SKM-1 treated with dmso at 0.1 percent for 144 hours (cell line): Measurements from ENCODE around the gene DLL3.
"Not testable (repeated sequence)": the region's sequence is repeated elsewhere in the genome, so short reads cannot be mapped to it uniquely, and the experiment has no call there.

Source experiments
- DNase-seq: peaks from one replicate; lab custom pipeline; 2025; ENCODE audit not compliant: unreplicated experiment; lab: John Stamatoyannopoulos, UW

DLL3 gene, protein sequence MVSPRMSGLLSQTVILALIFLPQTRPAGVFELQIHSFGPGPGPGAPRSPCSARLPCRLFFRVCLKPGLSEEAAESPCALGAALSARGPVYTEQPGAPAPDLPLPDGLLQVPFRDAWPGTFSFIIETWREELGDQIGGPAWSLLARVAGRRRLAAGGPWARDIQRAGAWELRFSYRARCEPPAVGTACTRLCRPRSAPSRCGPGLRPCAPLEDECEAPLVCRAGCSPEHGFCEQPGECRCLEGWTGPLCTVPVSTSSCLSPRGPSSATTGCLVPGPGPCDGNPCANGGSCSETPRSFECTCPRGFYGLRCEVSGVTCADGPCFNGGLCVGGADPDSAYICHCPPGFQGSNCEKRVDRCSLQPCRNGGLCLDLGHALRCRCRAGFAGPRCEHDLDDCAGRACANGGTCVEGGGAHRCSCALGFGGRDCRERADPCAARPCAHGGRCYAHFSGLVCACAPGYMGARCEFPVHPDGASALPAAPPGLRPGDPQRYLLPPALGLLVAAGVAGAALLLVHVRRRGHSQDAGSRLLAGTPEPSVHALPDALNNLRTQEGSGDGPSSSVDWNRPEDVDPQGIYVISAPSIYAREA

DNA sequence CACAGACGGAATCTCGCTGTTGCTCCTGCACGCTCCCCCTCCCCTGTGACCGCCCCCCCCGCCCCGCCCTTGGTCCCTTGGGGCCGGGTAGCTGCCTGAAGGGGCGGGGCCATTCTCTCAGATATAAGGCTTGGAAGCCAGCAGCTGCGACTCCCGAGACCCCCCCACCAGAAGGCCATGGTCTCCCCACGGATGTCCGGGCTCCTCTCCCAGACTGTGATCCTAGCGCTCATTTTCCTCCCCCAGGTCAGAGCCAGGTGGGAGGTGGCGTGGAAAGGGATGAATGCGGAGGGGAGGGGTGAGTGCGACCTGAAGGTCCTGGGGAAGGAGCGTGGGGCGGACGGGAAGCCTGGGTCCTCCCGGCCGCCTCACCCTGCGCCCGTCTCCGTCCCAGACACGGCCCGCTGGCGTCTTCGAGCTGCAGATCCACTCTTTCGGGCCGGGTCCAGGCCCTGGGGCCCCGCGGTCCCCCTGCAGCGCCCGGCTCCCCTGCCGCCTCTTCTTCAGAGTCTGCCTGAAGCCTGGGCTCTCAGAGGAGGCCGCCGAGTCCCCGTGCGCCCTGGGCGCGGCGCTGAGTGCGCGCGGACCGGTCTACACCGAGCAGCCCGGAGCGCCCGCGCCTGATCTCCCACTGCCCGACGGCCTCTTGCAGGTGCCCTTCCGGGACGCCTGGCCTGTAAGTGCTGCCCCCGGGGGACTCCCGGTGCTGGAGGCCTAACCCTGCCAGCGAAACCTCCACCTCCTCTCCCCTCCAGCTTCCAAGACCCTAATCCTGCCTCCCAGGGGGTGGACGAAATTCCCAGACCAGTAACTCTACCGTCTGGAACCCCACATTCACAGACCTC lies at the start of gene DLL3:
TSS of gene DLL3 (plus strand) at position 150 of the 845 bp plus-strand sequence. CDS start at position 178, 28 bp downstream.
- no peak for DNase-seq

DNA sequence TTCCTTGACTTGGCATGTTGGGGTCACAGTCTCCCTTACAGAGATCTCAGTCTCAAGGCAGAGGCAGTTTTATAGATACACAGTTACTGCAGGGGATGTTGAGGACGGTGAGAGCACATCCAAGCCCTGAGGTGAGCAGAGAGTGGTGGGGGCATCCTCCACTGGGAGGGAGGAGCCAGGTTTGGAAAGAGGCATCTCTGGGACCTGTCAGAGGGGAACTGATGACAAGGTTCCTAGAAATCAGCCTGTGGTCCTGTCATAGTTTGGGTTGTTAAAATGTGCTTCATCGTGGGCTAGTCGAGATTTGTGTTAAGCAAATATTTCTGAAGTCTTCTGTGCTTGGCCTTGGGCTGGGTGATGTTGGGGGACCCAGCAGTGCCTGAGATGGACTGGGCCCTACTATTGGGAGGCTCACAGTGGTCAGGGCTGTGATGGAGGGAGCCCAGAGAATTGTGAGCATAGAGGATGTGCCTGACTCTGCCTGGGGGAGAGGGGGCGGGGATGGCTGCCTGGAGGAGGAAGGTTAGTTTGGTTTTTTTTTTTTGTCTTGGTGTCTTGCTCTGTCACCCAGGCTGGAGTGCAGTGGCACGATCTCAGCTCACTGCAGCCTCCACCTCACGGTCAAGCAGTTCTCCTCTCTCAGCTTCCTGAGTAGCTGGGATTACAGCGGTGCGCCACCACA lies 49.5 kb upstream of the DLL3 start:
- no peak for DNase-seq

DNA sequence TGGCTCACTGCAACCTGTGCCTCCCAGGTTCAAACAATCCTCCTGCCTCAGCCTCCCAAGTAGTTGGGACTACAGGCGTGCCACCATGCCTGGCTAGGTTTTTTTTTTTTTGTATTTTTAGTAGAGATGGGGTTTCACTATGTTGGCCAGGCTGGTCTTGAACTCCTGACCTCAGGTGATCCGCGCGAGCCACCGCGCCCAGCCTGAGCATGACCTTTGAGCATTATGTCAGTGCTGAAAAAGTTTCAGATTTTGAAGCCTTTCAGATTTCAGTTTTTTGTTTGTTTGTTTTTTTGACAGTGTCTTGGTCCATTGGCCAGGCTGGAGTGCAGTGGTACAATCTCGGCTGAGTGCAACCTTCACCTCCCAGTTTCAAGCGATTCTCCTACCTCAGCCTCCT lies 47.5 kb upstream of the DLL3 start:
- DNase-seq: not testable (repeated sequence)

DNA sequence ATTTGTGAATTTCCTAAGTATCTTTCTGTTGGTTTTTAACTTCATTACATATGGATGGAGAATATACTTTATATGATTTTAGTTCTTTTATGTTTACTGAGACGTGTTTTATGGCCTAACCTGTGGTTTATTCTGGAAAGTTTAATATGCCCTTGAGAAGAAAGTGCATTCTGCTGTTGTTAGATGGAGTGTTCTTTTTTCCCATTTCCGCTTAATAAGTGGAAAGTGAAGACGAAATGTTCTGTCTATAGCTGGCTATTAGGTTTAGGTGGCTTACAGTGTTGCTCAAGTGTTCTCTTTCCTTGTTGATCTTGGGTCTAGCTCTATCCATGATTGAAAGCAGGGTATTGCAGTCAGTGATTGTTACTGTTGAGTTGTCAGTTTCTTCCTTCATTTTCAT lies 35.3 kb upstream of the DLL3 start:
- no peak for DNase-seq

DNA sequence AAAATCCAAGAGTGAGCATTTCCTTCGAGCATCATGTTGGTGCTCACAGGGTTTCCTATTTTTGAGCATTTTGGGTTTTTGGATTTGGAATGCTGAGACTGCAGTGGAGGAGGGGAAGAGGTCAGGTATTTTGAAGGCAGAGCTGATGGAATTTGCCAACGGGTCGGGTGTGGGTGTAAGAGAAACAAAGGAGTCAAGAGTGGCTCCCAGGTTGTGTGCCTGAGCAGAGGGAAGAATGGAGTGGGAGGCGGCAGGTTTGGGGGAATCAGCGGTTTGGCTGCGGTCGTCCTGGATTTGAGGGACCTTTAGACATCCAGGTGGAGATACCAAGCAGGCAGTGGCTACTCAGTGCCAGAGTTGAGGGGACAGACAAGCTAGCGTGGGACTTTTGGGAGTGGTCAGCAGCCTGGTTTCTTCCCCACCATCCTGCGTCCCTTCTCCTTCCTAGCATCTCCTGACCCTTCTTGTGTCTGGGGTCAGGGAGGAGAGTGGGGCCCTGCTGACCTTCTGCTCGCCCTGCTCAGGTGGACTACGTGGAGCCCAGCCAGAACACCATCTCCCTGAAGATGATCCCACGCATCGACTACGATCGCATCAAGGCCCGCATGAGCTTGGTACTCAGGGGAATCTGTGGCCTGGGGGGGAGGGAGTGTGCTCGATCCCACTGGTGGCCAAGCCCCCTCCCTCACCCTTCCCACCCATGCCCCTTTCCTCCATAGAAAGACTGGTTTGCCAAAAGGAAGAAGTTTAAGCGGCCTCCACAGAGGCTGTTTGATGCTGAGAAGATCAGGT lies 32.6 kb upstream of the DLL3 start:
- no peak for DNase-seq

DNA sequence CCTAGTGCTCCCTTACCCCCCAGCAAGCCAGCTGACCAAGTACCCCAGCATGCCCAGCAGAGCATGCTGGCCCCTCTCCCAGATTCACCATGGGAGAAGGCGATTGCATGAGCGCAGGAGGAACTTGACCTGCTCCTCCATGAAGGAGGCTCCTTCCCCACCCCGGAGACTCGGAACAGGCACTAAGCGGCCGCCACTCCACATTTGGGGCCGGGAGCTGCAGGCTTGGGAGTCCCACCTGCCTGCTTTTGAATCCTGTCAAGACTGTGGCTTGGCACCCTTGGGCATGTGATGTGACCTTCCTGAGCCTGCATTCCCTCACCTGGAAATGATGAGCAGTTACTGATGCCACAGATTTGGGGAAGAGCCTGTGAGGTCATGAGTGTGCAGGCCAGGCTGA lies 30.8 kb upstream of the DLL3 start:
- DNase-seq: no peak

DNA sequence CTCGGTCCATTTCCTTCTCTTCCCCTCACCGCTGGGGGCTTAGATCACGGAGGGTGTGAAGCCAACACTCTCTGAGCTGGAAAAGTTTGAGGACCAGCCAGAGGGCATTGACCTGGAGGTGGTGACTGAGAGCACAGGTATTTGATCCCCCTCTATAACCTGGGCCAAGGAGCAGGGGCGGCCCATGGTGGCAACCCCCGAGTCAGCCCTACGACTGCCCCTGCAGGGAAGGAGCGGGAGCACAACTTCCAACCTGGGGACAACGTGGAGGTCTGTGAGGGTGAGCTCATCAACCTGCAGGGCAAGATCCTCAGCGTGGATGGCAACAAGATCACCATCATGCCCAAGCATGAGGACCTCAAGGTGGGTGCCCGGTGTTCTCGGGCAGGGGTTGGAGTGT lies 29.7 kb upstream of the DLL3 start:
- no peak for DNase-seq

DNA sequence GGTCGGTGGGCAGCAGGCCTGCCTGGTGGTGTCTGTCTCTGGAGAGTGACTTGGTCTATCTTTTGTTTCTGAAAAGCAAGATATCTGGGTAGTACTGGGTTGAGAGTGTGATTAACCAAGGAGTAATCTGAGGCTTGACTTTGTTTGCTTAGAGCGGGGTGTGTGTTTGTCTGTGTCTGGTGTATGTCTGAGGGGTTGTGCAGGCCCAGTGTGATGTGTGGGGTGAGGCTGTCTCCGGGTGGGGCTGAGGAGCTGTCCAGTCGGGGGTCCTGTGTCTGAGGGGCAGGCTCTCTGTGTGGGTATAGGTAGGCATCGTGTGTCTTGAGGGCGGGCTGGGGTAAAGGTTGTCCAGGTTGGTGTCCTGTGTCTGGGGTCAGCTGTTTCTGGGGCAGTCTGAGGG lies 29.2 kb upstream of the DLL3 start:
- DNase-seq: no peak

DNA sequence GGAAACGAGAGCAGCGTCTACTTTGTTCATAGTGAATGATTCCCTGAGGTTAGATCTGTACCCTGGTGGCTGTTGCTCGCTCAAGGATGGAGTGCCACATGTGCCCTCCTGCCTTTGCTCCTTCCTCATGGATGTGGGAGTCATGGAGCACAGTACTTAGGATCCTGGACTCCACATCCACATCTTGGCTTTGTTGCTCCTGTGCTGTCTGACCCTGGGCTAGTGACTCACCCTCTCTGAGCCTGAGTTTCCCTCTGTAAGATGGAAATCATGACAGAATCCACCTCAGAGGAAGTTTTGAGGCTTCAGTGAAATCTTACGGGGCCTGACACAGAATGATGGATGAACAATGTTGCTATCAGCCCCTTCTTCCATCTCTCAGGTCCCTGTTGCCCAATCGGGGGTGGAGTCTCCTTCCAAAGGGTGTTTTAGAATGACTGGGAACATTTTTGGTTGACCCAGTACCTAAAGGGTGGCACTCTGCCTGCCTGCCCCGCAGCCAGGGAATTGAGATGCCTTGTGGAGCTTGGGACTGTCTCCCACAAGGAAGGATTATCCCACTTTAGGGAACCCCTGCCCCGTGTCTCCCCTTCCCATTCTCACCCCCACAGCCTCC lies 27.9 kb upstream of the DLL3 start:
- no peak for DNase-seq

DNA sequence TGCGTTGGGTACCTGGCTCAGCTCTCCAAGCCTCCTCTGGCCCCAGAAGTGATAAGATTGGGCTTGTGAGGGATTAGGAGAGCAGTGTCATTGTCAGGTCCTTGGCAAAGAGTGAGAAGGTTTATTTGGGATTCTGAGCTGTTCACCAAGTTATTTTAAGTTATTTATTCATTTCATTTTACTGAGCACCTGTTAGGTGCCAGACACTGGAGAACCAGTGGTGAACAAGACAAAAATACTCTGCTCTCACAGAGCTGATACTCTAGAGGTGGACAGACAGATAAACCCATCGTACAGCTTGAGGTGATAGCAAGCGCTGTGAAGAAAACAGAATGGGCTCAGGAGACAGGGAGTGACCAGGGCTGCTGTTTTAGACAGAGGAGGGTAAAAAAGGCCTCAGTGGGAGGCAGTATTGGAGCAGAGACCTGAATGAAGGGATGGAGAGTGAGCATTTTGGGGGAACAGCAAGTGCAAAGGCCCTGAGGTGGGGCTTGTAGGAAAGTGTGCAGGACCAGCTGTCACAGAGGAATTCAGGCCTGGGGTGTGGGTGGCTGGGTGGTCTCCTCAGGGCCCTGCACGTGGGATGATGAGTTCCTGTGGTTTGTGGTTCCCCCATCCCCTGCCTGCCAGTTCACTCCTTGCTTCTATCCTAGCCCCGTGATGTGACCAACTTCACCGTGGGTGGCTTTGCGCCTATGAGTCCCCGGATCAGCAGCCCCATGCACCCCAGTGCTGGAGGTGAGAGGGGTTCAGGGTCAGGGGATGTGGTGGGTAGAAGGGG lies 26.8 kb upstream of the DLL3 start:
- DNase-seq: no peak

DNA sequence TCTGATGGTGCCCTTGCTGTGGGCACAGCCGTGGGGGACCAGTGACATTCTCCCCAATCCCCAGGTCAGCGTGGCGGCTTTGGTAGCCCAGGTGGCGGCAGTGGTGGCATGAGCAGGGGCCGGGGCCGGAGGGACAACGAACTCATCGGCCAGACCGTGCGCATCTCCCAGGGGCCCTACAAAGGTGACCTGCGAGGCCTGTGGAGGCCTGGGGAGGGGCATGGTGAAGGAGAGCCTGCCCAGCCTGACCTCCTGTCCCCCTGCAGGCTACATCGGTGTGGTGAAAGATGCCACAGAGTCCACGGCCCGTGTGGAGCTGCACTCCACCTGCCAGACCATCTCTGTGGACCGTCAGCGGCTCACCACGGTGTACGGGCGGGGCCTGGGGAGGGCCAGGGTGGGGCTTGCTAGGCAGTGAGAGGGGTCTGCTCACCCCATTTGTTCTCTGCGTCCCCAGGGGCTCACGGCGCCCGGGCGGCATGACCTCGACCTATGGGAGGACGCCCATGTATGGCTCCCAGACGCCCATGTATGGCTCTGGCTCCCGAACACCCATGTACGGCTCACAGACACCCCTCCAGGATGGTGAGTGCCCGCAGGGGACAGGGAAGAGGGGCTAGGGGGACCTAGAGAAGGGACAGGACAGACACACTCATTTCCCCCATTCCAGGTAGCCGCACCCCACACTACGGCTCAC lies 25.9 kb upstream of the DLL3 start:
- DNase-seq: no peak

DNA sequence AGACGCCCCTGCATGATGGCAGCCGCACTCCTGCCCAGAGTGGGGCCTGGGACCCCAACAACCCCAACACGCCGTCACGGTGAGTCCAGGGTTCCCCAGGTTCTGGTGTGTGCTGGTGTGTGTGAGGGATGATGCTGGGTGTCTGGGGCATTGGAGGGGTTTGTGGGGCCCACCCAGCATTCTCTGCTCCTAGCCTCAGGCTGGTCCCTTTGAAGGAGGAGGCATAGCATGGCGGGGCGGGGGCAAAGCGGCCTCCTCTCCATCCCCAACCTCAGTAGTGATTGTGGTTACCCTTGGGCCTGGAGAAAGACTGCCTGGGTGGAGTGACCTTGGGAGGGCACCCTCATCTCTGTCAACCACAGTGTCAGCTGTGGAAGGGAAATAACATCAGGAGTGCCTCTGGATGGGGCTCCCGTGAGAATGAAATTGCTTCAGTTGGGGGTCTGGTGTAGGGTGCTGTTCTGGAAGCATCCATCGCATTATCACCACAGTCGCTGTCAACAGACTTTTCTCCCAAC lies 25.2 kb upstream of the DLL3 start:
- no peak for DNase-seq

DNA sequence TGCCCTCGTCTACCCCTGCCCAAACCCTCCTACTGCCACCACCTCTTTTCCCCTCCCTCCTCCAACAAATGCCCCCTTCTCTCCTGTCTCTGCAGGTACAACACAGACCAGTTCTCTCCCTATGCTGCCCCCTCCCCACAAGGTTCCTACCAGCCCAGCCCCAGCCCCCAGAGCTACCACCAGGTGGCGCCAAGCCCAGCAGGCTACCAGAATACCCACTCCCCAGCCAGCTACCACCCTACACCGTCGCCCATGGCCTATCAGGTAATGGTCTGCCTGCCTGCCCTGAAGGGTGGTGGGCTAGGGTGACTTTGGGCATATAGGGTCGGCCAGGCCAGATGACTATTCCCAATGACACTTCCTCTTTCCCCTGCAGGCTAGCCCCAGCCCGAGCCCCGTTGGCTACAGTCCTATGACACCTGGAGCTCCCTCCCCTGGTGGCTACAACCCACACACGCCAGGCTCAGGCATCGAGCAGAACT lies 24.6 kb upstream of the DLL3 start:
- peak; percentile 8 for DNase-seq

DNA sequence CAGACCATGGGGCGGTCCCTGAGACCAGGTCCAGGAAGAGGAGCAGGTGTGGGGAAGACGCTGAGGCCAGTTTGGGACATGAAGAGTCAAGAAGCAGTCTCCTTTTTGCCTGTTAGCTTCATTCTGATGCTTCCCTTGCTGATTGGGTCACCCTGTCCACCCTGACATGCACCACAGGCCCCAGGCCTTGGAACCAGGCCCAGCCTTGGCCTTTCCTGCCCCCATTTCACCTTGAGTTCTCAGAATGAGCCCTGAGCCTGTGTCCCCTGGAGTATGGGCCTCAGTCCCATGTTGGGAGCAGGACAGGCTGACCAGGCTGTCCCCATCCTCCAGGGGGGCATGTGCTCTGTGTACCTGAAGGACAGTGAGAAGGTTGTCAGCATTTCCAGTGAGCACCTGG lies 23.0 kb upstream of the DLL3 start:
- no peak for DNase-seq

DNA sequence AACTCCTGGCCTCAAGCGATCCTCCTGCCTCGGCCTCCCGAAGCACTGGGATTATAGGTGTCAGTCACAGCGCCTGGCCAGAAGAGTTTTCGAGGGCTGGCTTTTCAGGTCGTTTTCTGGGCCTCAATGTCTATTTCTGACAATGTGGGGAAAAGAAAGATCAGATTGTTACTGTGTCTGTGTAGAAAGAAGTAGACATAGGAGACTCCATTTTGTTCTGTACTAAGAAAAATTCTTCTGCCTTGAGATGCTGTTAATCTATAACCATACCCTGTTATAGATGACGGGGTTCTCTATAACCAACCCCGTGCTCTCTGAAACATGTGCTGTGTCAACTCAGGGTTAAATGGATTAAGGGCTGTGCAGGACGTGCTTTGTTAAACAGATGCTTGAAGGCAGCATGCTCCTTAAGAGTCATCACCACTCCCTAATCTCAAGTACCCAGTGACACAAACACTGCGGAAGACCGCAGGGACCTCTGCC lies 19.4 kb upstream of the DLL3 start:
- not testable (repeated sequence) for DNase-seq

DNA sequence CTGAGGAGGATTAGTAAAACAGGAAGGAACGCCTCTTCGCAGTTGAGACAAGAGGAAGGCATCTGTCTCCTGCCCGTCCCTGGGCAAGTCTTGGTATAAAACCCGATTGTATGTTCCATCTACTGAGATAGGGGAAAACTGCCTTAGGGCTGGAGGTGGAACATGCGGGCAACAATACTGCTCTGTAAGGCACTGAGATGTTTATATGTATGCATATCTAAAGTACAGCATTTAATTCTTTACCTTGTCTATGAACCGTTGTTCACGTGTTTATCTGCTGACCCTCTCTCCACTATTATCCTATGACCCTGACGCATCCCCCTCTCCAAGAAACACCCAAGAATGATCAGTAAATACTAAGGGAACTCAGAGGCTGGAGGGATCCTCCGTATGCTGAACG lies 18.8 kb upstream of the DLL3 start:
- no peak for DNase-seq

DNA sequence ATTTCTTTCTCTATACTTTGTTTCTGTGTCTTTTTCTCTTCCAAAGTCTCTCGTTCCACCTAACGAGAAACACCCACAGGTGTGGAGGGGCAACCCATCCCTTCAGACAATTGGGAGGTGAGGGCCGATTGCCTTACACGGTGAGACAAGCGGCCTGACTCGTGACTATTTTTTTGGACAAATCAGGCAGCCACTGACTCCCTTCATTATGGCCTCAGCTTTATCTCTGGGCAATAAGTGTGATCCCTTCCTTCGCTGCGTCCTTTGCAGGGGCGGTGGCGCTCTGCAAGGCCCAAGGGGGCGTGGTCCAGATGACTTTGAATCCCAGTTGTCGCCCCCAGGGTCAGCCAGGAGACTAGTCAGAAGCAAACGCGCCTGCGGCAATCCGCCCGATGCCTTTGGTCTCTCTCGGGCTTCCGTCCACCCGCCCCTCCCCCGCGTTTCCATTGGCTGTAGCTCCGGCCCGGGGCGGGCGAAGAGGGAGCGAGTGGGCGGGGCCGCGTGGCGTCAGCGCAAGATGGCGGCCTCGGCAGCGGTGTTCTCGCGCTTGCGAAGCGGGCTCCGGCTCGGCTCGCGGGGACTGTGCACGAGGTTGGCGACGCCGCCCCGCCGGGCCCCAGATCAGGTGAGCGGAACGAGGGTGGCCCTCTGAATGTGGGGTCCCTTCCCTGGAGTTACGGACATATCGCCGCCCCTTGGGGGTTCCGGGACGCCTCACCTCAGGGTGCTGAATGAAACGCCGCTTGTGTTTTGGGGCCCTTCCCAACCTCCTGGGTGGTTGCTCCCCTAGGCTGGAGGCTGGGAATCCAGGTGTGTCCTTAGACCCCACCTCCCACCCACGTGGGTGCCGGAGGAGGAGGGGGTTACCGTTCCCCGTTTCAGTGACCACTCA lies 18.2 kb upstream of the DLL3 start, which contains the start of gene TIMM50:
TSS of gene TIMM50 (plus strand) at position 502 of the 892 bp plus-strand sequence. CDS start at position 518, 16 bp downstream.
- DNase-seq: peak; percentile 87
